ENCODE measurements around the gene PDE6A.

The PDE6A gene

GRCh38 chr5:149944666-149945065 is at the start of gene PDE6A:
Gene PDE6A, minus strand, starts transcription at chr5:149944793. Its CDS starts 120 bp downstream, at chr5:149944673.
- no peak for DNase-seq (ENCODE audit: low spot score)

GRCh38 chr5:149993471-149993870 is 48.9 kb upstream of the PDE6A start:
- DNase-seq (ENCODE audit: low spot score): no peak

- peak; percentile 88 for DNase-seq (ENCODE audit: low spot score)
Measured at GRCh38 chr5:149990518-149991376, 46.2 kb upstream of the PDE6A start.

GRCh38 chr5:149988126-149988525 is 43.5 kb upstream of the PDE6A start:
- DNase-seq (ENCODE audit: low spot score): no peak

- no peak for DNase-seq (ENCODE audit: low spot score)
Measured at GRCh38 chr5:149982505-149982904, 37.9 kb upstream of the PDE6A start.

- no peak for DNase-seq (ENCODE audit: low spot score)
Measured at GRCh38 chr5:149981206-149981605, 36.6 kb upstream of the PDE6A start.

- DNase-seq (ENCODE audit: low spot score): no peak
Measured at GRCh38 chr5:149979896-149980295, 35.3 kb upstream of the PDE6A start.

- no peak for DNase-seq (ENCODE audit: low spot score)
Measured at GRCh38 chr5:149975409-149975808, 30.8 kb upstream of the PDE6A start.

GRCh38 chr5:149969181-149969930 is 24.8 kb upstream of the PDE6A start:
- no peak for DNase-seq (ENCODE audit: low spot score)

- DNase-seq (ENCODE audit: low spot score): no peak
Measured at GRCh38 chr5:149966946-149967345, 22.4 kb upstream of the PDE6A start.

- DNase-seq (ENCODE audit: low spot score): no peak
Measured at GRCh38 chr5:149963729-149964128, 19.1 kb upstream of the PDE6A start.

GRCh38 chr5:149962601-149963300 is 18.2 kb upstream of the PDE6A start:
- DNase-seq (ENCODE audit: low spot score): no peak

GRCh38 chr5:149961957-149962409 is 17.4 kb upstream of the PDE6A start:
- DNase-seq (ENCODE audit: low spot score): peak; percentile 58

- DNase-seq (ENCODE audit: low spot score): peak; percentile 13
Measured at GRCh38 chr5:149961186-149961685, 16.6 kb upstream of the PDE6A start.

GRCh38 chr5:149960272-149961185 is 15.9 kb upstream of the PDE6A start, which contains the start of gene SLC26A2:
Gene SLC26A2, plus strand, starts transcription at chr5:149960758. Its CDS starts 16,895 bp downstream, at chr5:149977653.
- peak; percentile 97 for DNase-seq (ENCODE audit: low spot score)

GRCh38 chr5:149959406-149960236 is 15.0 kb upstream of the PDE6A start:
- peak; percentile 72 for DNase-seq (ENCODE audit: low spot score)

- DNase-seq (ENCODE audit: low spot score): no peak
Measured at GRCh38 chr5:149957855-149958254, 13.3 kb upstream of the PDE6A start.

- no peak for DNase-seq (ENCODE audit: low spot score)
Measured at GRCh38 chr5:149956685-149957084, 12.1 kb upstream of the PDE6A start.

GRCh38 chr5:149954798-149955197 is 10.2 kb upstream of the PDE6A start:
- no peak for DNase-seq (ENCODE audit: low spot score)

Data from pons (tissue), 1 donor.